HFFc6 (cell line): Measurements from ENCODE around the gene THRB. TPM values are rescaled to one million over a fixed set of nuclear protein-coding genes. Genes with fewer than 3 reads are reported as not detected.

Experiments
- DNase-seq: peaks from one replicate; pipeline ENCODE4 v3.0.0-alpha.2; 2018
- H3K27ac Mint-ChIP-seq: 2 replicates; pipeline ENCODE4 v1.8.0; 2020; ENCODE audit warnings: mild to moderate bottlenecking, mixed read lengths
- H3K27me3 Mint-ChIP-seq: 2 replicates; pipeline ENCODE4 v1.8.0; 2021; ENCODE audit warnings: mild to moderate bottlenecking, moderate library complexity, mixed read lengths; ENCODE audit not compliant: insufficient read depth
- H3K36me3 Mint-ChIP-seq: 2 replicates; pipeline ENCODE4 v1.8.0; 2021; ENCODE audit warnings: low read depth, mixed read lengths
- H3K4me1 Mint-ChIP-seq: 2 replicates; pipeline ENCODE4 v1.8.0; 2020; ENCODE audit warnings: low read depth, mixed read lengths
- H3K4me3 Mint-ChIP-seq: 2 replicates; pipeline ENCODE4 v1.8.0; 2020; ENCODE audit warnings: mild to moderate bottlenecking, moderate library complexity, mixed read lengths
- H3K9me3 Mint-ChIP-seq: 2 replicates; pipeline ENCODE4 v1.8.0; 2020; ENCODE audit warnings: mild to moderate bottlenecking, mixed read lengths
- total RNA-seq, 6 experiments: library from RNA; stranded (reverse); fragmentation: NEBNext Ultra II Directional; extraction: Animal tissue kit (Norgen Biotek cat#: 25700); gene quantifications; 2 replicates in 1 of 6; 3 replicates in 5 of 6; pipeline ENCODE4 v1.2.3, GENCODE V29; 2021
- TF ChIP-seq, protein P1 (sequence below): fragments of 200-600 bp; sonication (generic); IDR thresholded peaks from 2 replicates; pipeline ENCODE4 v1.5.0; 2021; ENCODE audit warnings: antibody characterized with exemption, mild to moderate bottlenecking

THRB gene
- total RNA-seq, 6 experiments from 2014 or later = not detected

DNA sequence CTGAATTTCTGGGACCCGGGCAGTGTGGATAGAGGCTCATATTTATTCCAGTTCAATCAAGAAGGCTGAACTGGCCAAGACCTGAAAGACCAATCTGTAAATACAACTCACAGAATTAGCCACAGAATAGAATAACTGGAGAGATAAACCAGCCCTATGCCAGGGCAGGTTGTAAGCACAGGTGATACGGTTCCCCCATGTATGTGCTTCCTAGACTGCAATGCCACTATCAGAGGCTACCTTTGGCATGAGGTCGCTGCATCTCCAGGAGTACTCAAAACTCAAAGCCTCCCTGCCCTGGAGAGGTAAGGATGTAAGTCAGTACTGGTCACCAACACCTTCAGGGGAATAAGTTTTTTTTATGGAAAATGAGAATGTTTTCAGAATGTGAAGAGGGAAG is 314.0 kb downstream of the THRB start:
- no peaks in the 10 kb centered on the region for H3K36me3 Mint-ChIP-seq
- H3K27me3 Mint-ChIP-seq = no peaks in the 10 kb centered on the region
- TF ChIP-seq, protein P1, sequence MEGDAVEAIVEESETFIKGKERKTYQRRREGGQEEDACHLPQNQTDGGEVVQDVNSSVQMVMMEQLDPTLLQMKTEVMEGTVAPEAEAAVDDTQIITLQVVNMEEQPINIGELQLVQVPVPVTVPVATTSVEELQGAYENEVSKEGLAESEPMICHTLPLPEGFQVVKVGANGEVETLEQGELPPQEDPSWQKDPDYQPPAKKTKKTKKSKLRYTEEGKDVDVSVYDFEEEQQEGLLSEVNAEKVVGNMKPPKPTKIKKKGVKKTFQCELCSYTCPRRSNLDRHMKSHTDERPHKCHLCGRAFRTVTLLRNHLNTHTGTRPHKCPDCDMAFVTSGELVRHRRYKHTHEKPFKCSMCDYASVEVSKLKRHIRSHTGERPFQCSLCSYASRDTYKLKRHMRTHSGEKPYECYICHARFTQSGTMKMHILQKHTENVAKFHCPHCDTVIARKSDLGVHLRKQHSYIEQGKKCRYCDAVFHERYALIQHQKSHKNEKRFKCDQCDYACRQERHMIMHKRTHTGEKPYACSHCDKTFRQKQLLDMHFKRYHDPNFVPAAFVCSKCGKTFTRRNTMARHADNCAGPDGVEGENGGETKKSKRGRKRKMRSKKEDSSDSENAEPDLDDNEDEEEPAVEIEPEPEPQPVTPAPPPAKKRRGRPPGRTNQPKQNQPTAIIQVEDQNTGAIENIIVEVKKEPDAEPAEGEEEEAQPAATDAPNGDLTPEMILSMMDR = no peak
- no peak overlapping the region for H3K27ac Mint-ChIP-seq
- peaks cover 3% of the 10 kb centered on the region for H3K4me1 Mint-ChIP-seq
- H3K4me3 Mint-ChIP-seq = no peak overlapping the region
- DNase-seq = no peak
- no peaks in the 10 kb centered on the region for H3K9me3 Mint-ChIP-seq

DNA sequence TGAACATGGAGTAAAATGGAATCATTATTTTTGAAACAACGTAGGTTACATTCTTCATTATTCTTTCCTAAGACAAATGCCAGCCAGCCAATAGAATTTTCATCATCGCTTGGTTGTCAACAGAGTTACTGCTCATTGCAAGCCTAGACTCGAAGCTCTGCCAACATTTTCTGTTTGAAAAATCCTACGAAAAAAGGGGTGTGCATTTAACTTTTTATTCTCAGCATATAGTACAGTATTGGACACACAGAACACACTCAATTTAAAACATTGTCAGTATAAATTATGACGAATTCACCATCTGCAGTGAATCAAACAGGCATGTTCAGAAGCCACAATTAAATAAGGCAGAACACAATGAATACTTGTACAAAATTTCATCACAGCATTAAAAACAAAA is 317.4 kb downstream of the THRB start:
- Mint-ChIP-seq H3K27ac (no peak overlapping the region), H3K36me3 (no peaks in the 10 kb centered on the region), H3K9me3 (no peaks in the 10 kb centered on the region), H3K27me3 (no peaks in the 10 kb centered on the region; the same call in 1 of the 2 replicates), H3K4me1 (no peaks in the 10 kb centered on the region), H3K4me3 (no peak overlapping the region)
- no peak for DNase-seq
- TF ChIP-seq, protein P1 = no peak

DNA sequence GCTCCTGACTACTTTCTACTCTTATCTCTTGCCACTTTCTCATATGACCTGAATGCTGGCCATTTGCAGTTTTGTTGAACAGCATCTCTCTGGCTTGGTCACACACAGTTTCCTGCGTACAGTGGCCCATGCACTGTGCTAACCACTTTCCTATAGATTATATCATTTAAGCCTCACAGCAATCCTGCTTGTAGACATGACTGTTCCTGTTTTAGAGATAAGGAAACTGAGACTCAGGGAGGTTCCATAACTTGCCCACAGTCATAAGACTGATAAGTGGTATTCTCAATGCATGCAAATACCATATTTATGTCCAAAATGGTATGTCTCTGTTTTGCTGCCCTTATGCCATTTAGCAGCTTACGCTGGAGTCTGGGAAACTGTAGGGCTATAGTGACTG is 320.0 kb downstream of the THRB start:
- no peak overlapping the region for H3K4me3 Mint-ChIP-seq
- no peak for DNase-seq
- no peak overlapping the region for H3K27ac Mint-ChIP-seq
- no peaks in the 10 kb centered on the region for H3K36me3 Mint-ChIP-seq
- TF ChIP-seq, protein P1 = no peak
- H3K27me3 Mint-ChIP-seq = no peaks in the 10 kb centered on the region; the same call in 1 of the 2 replicates
- no peaks in the 10 kb centered on the region for H3K4me1 Mint-ChIP-seq
- H3K9me3 Mint-ChIP-seq = no peaks in the 10 kb centered on the region

DNA sequence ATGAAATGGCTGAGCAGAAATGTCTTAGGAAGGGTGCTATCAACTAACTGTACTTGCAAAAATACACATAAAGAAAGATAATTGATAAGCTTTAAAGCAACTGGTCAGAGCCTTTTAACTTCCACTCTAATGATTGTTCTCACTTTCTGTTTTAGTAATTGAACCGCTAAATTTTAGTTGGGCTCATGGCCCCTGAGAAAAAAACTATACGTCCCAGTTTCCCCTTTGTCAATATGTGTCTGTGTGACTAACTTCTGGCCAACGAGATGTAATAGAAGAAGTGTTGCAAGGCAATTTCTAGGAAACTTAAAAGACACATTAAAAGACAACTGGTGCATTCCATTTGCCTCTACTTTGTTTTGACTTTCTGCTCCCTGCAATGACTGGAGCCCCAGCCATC is 325.7 kb downstream of the THRB start:
- DNase-seq = no peak
- no peaks in the 10 kb centered on the region for H3K4me1 Mint-ChIP-seq
- H3K9me3 Mint-ChIP-seq = no peaks in the 10 kb centered on the region
- no peaks in the 10 kb centered on the region for H3K36me3 Mint-ChIP-seq
- TF ChIP-seq, protein P1 = no peak
- no peaks in the 10 kb centered on the region; the same call in 1 of the 2 replicates for H3K27me3 Mint-ChIP-seq
- no peak overlapping the region for H3K4me3 Mint-ChIP-seq
- H3K27ac Mint-ChIP-seq = no peak overlapping the region

DNA sequence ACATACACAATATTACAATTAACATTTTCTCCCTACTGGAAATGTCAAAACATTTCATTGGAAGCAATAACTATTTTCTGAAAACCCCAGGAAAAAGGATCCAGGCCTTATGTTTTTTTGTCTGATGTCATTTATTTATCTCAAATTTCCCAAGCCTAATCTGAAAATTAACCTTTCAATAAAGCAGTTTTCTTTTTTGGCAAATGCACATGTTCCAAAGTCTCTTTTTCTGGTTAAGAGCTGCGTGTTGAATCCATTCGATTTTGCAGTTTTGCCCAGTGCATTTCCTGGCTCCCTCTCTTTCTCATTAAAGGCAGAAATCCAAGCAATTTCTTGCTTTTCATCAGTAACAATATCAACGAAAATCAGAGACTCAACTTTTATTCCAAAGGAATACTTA is 327.2 kb downstream of the THRB start:
- DNase-seq = no peak
- H3K9me3 Mint-ChIP-seq = no peaks in the 10 kb centered on the region
- peaks cover 2% of the 10 kb centered on the region for H3K4me1 Mint-ChIP-seq
- no peak overlapping the region for H3K4me3 Mint-ChIP-seq
- H3K27me3 Mint-ChIP-seq = no peaks in the 10 kb centered on the region
- H3K27ac Mint-ChIP-seq = no peak overlapping the region
- H3K36me3 Mint-ChIP-seq = no peaks in the 10 kb centered on the region
- TF ChIP-seq, protein P1 = no peak

DNA sequence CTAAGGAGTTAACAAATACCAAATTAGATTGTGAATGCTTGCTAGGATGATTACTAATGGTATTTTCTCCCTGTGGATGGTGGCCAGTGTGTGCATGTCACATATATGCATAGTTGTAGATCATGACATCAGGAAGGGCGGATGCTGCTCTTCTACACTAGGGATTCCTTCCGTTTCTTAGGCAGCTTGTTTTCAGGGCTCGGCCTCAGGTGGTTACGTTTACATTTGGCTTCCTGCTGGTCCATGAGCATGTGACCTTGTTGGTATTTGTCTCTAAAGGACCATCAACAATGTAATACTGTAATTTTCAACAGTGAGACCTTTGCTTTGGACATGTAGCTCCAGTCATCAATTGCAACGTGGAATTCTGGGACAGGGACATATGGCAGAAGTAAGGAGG is 328.1 kb downstream of the THRB start:
- Mint-ChIP-seq H3K36me3 (no peaks in the 10 kb centered on the region), H3K27ac (no peak overlapping the region), H3K4me1 (peaks cover 11% of the 10 kb centered on the region), H3K4me3 (no peak overlapping the region), H3K9me3 (no peaks in the 10 kb centered on the region), H3K27me3 (no peaks in the 10 kb centered on the region)
- TF ChIP-seq, protein P1 = no peak
- DNase-seq = no peak
